H54 (cell line): Measurements from ENCODE around the gene TAF5L.
A peak's percentile ranks its signal among the peaks of the same experiment; 100 is the strongest.
"Not testable (repeated sequence)": the region's sequence is repeated elsewhere in the genome, so short reads cannot be mapped to it uniquely, and the experiment has no call there.

Source experiments
- DNase-seq: peaks from one replicate; pipeline ENCODE4 v3.0.0; 2011; ENCODE audit warnings: low spot score, mixed read lengths; ENCODE audit not compliant: insufficient read length
- FAIRE-seq: peaks from 3 replicates; lab custom pipeline; 2011; peaks lifted over from hg19 to GRCh38; lab: Jason Lieb, UNC
- POLR2A ChIP-seq: IDR thresholded peaks from 2 replicates; pipeline ENCODE4 v1.6.1; 2011; ENCODE audit warnings: low read depth, mild to moderate bottlenecking, low read length

TAF5L gene

DNA sequence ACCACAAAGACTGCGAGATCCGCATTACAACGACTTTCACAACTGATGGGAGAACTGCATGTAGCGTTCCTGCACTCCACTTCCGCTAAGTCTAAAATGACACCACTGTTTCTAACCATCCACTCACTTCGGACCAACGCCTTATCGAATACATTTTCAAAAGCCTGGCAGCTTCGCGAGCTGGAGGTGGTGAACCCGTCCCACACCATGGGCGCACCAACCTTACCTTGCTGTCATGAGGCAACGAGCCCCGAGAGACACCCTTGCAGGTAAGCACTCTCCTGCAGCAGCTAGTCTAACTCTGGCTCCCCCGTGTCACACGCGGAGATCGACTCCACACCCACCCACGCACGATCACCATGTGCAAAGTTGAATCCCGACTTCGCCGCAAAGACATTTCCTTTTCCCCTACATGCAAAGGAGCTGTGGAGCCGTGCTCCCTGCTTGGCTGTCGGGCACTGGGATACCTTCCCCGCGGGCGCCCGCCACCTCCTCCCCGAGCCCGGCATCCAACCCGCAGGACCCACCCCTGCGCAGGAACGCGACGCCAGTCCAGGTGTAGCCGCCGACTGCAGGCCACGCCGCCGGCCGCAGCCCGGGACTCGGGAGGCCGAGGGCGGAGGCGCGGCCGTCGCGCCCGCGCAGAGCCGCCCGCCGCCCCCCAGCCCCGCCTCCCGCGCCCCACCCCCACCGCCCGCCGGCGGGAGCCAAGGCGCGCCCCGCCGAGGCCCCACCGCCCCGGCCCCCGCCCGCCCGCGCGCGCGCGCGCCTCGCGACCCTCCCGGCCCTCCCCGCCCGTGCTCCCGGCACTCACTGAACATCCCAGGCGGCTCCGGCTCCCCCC lies 629 bp downstream of the TAF5L start:
- DNase-seq, result peak; percentile 69
- FAIRE-seq, result no peak
- peak; percentile 53 for TF ChIP-seq POLR2A

DNA sequence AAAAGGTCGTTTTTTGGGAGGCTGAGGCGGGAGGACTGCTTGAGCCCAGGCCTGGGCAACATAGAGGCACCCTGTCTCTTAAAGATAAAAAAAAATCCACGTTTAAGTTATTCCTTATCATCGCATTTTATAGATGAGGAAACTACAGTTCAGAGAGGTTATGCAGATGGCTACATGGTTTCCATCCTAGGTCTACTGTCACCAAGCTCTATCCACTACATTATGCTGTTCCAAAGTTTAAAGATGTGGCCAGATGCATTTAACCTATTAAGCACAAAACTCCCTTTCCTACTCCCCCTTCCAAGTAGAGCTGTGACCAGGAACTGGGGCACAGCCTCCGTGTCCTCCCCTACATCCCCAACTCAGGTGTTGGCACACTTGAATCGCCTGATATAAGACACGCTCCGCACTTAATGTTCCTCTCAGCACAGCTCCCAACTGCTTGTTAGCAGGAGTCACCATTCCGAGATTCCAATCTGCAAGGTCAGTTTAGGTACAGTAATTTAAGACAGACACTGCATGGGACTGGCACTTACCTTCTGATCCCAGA lies 1.3 kb downstream of the TAF5L start:
- DNase-seq (no peak), FAIRE-seq (no peak)
- no peak for TF ChIP-seq POLR2A

DNA sequence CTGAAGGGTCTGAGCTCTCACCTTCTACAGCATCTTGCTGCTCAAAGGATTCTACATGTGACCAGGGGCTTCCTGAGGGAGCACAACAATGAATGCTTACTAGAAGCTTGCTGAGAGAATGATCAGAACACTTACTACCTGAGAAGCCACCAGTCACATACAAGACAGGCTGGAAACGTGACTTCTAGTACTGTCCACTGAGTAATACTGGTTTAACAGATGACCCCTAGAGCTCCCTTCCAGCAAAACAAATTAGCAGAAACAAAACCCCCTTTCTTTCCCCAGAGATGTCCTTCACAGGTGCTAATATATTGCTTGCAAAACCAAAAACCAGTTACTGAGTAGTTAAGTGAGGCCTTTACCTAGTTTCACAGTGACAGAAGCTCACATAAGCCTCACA lies 2.1 kb downstream of the TAF5L start:
- no peak for TF ChIP-seq POLR2A
- FAIRE-seq, result no peak
- DNase-seq, result no peak

DNA sequence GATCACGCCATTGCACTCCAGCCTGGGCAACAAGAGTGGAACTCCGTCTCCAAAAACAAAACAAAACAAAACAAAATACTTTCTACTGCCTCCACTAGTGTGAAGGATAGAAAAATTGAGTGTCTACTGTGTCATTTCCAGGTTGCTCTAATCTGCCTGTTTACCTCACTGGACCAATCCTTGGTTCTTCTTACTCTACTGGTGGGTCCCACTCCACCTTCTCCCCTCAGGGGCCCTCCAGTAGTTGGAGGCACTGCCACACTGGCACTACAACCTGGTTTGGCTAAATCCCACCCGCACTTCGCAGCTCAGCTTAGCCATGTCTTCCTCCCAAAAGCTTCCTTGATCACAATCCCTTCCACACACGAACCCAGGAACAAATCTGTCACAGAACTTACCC lies 2.7 kb downstream of the TAF5L start:
- TF ChIP-seq POLR2A, result no peak
- no peak for DNase-seq
- no peak for FAIRE-seq

DNA sequence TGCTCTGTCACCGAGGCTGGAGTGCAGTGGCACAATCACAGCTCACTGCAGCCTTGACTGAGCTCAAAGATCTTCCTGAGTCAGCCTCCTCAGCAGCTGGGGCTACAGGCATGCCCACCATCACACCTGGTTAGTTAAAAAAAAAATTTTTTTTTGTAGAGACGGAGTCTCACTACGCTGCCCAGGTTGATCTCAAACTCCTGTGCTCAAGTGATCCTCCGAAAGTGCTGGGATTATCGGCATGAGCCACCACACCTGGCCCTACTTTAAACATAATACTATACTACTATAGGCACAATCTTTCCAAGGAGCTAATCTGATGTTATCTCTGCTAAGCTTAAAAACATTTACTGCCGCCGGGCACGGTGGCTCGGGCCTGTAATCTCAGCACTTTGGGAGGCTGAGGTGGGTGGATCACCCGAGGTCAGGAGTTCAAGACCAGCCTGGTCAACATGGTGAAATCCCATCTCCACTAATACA lies 3.2 kb downstream of the TAF5L start:
- not testable (repeated sequence) for FAIRE-seq, DNase-seq

GRCh38 chr1:229621663-229622062 lies 4.3 kb downstream of the TAF5L start:
- no peak for TF ChIP-seq POLR2A
- no peak for FAIRE-seq
- DNase-seq, result no peak

GRCh38 chr1:229620876-229621275 lies 5.0 kb downstream of the TAF5L start:
- no peak for TF ChIP-seq POLR2A
- DNase-seq (no peak), FAIRE-seq (no peak)

DNA sequence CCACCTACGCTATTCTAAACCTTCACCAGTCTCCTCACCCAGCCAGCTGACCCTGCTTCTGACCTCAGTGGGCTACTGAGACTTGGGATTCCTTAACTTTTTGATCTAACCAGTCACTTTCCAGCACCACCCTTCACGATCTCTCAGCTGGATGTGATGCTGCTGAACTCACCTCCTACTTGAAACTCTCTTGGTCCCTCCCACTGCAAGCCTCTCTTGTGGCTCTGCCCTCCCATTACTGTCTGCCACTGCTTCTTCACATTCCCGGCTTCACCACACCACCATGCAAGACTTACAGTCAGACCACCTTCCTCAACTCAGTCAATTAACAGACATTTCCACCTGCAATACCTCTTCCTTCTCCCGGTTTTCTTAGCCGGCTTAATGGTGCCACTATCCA lies 6.3 kb downstream of the TAF5L start:
- DNase-seq (no peak), FAIRE-seq (no peak)
- no peak for TF ChIP-seq POLR2A

GRCh38 chr1:229619002-229619401 lies 6.9 kb downstream of the TAF5L start:
- no peak for FAIRE-seq
- no peak for DNase-seq
- no peak for TF ChIP-seq POLR2A

DNA sequence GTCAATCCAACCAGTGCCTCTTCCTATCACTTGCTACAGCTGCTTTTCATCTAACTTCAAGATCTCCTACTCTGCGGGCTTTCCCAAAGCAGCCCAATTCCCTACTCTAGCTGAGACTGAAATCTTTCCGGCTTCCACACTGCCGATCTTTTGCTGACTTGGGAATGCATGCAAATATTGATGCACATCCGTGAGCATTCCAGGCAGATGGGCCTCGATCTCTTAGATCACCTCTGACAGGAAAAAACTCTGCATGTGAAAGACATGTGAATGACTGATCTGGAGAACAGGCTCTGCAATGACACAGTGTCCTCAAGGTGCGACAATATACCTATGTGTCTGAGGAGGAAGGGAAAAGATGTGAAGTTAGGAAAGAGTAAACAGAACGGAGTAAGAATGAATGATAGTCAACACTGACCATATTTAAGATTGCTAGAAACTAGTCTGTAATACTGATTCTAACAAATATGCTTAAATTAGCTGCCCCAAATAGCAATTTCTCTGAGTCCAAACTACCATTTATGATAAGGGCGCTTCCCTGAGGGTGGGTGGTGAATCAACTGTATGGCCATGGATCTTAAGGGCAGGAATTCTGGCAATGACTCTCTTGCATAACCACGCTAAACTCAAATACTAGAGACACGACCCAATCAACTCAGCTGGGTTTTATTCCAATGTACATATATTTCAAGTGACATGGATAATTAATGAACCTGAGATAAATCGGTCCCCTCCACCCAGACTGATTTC lies 8.4 kb downstream of the TAF5L start:
- no peak for FAIRE-seq
- no peak for DNase-seq
- TF ChIP-seq POLR2A, result no peak

- FAIRE-seq (no peak), DNase-seq (no peak)
- TF ChIP-seq POLR2A, result no peak
These were observed 11.2 kb downstream of the TAF5L start for GRCh38 chr1:229614701-229615100.

DNA sequence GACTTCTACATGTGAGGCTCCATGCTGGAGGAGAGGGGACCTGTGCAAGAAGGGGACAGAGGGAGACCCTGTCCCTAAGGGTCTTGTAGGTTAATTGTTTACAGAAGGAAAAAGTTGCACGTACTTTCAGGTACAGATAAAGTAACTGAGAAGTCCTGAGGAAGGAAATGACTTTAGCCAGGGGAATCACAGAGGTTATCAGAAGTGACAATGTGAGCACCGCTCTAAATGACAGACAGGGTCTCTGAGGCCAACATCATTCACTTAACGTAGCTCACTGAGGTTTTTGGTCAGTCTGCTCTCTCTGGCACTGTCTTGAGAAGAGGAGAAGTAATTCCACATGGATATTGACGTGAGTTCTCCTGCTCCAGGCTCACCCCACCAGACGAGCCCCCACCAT lies 12.0 kb downstream of the TAF5L start:
- TF ChIP-seq POLR2A, result no peak
- no peak for FAIRE-seq
- no peak for DNase-seq

GRCh38 chr1:229608590-229608989 lies 17.3 kb downstream of the TAF5L start:
- FAIRE-seq, result no peak
- no peak for TF ChIP-seq POLR2A
- DNase-seq, result no peak

DNA sequence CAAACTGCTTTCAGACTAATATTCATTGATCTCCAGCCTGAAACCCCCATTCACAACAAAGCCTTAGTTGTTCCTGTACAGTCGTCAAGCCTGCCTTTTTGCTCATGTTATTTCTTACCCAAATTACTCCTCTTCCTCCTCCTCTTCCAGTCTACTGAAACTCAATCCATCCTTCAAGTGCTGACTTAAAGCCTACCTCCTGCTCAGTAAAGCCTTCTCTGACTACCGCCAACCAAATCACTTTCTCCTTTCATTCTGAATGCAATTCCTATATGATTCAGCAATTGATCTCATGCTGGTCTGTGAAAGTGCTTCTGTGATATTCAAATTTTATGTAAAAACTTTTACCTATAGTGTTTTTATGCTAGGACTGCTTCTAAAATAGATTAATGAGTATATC lies 18.6 kb downstream of the TAF5L start:
- TF ChIP-seq POLR2A, result no peak
- DNase-seq (no peak), FAIRE-seq (no peak)
